Dermis microvascular lymphatic vessel endothelial cell (primary cell): ENCODE results near the gene CDC42SE2. TPM values are rescaled to one million over a fixed set of nuclear protein-coding genes. Genes with fewer than 3 reads are reported as not detected.

ENCODE experiments used
- DNase-seq, 2 donors: peaks; one replicate each; pipeline versions ENCODE4 v3.0.0 to v3.0.0-alpha.2; 2010; ENCODE audit warnings: low read depth in 2 of 2
- total RNA-seq: library from RNA; depleted of rRNA; stranded (reverse); fragments of >200 nt; gene quantifications from 2 replicates; pipeline ENCODE4 v1.2.1, GENCODE V29; 2014

CDC42SE2 gene
- total RNA-seq, 1 donor from 2014 or later, result 47.6 TPM

- DNase-seq, result no peak
Observed at GRCh38 chr5:131366428-131366827, 102.6 kb downstream of the CDC42SE2 start.

GRCh38 chr5:131367219-131367860 lies 103.5 kb downstream of the CDC42SE2 start:
- DNase-seq, result no peak

- DNase-seq, result no peak
Observed at GRCh38 chr5:131368866-131369265, 105.0 kb downstream of the CDC42SE2 start.

- no peak for DNase-seq
Observed at GRCh38 chr5:131369558-131369957, 105.7 kb downstream of the CDC42SE2 start.

- DNase-seq, result no peak
Observed at GRCh38 chr5:131371835-131372234, 108.0 kb downstream of the CDC42SE2 start.

DNA sequence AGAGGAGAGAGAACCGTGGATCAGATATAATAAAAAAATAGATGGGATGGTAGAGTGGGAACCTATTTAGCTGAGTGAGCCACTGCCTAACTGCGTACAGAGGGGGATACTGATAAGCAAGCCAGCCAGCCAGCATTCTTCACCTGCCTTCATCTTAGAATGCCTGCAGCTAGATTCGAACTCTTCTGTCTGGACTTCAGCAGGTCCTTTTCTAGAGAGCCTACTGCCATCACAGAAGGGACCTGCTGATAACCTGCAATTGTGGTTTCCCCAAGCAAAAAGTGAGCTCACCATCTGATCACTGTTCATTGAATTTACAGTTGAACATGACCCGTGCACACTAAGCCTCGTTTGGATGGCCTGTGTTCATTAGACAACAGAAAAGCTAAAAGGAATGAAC lies 109.4 kb downstream of the CDC42SE2 start:
- DNase-seq, result no peak

DNA sequence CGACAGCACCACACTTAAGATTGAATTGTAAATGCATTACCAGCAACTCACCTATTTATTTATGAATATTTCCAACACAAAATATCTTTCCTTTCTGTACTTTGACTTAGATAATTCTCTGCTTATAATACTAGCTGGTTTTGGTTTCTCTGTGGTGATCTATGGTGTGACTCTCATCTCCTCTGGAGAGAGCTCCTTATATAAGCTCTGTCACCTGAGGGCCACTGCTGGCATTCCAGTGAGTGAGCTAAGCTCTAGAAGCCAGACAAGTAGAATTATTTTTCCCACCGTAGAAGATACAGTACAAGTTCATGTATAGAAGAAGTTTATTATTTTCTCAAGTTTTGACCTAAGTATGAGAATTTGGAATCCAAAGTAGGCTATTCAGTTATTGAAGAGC lies 111.5 kb downstream of the CDC42SE2 start:
- no peak for DNase-seq

GRCh38 chr5:131377346-131377745 lies 113.5 kb downstream of the CDC42SE2 start:
- no peak for DNase-seq

DNA sequence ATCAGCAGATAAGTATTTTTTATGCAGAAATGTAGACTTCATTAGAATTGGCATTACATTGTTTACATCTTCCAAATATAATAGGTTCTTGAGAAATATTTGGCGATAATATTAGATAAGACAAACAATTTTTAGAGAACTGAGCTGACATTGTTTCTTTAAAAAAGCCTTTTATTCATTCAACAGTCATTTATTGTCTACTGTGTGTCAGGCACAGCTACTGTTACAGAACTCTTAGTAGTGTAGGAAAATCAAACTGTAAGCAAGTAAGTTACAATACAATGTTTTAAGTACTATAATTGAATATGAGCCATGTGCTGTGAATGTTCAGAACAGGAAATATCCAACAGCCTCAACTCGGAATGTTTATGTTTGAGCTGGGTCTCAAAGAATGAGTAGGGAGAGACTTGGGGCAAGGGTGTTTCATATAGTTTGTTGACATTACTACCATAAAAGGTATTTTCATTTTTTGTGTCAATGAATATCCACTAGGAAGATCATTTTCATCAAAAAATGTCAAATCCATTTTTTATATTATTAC lies 114.0 kb downstream of the CDC42SE2 start:
- peak; percentile 50 to 86 for DNase-seq

GRCh38 chr5:131378721-131379541 lies 115.1 kb downstream of the CDC42SE2 start:
- DNase-seq, result peak; percentile 48 to 65

GRCh38 chr5:131379723-131380122 lies 115.9 kb downstream of the CDC42SE2 start:
- DNase-seq, result peak; percentile 98 to 99

GRCh38 chr5:131380238-131380637 lies 116.4 kb downstream of the CDC42SE2 start:
- peak in 1 of 2 donors; percentile 50 for DNase-seq

DNA sequence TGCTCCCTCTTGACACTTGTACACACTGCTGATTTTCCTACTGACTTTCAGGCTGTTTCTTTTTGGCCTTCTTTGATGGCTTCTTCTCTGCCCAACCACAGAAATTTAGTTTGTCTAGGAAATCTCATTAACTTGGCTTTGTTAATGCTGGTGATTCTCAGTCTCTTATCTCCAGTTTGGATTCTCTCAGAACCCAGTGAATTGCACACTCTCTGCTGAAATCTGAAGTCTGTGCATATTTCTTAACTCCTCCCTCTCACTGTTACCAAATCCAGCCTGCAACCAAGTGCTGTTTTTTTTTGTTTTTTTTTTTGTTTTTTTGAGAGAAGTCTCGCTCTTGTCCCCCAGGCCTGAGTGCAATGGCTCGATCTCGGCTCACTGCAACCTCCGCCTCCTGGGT lies 117.2 kb downstream of the CDC42SE2 start:
- DNase-seq, result no peak

- DNase-seq, result no peak
Observed at GRCh38 chr5:131381777-131382176, 117.9 kb downstream of the CDC42SE2 start.

DNA sequence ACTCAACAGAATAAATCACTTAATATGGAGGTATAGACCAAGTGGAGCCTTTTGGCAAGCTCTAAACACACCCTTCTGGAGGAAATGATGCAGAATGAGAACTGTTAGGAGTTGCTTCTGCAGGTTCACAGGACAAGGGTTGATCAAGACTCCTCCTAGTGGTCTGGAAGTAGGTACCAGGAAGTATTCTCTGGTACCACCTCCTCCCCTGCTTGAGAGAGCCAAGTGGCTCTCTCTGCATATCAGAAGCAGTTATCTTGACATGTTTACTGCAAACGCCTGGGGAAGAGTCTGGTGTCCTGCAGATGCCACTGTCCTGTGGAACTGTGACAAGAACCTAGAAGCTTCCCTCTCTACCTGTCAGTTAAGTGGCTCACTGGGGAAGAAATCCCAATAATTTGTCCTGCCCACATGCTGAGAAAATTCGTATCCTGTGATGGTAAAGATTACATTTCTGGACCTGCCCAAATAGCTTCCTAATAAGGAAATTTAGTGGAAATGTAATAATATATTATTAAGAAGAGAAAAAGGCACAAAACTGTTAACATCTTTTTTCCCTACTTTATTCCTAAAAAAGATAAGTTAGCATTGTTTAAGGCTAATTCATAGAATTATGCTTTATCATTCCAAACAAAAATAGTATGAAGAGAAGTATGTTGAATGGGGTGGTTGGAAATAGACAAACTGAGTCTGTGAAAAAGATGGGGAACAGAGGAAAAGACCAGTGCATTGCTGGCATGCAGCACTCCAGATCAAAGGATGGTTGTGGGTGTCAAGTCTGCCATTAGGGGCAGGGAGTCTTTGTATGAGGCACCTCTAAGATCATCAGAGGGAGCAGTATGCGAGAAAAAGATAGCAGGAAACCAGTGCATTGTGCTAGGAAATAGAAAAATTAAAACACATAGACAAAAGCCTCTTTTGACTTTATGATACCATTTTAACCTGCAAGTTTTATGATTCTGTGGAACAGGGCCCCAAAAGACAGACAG lies 118.8 kb downstream of the CDC42SE2 start:
- DNase-seq, result peak in 1 of 2 donors; percentile 61

- DNase-seq, result no peak
Observed at GRCh38 chr5:131384173-131384572, 120.3 kb downstream of the CDC42SE2 start.

DNA sequence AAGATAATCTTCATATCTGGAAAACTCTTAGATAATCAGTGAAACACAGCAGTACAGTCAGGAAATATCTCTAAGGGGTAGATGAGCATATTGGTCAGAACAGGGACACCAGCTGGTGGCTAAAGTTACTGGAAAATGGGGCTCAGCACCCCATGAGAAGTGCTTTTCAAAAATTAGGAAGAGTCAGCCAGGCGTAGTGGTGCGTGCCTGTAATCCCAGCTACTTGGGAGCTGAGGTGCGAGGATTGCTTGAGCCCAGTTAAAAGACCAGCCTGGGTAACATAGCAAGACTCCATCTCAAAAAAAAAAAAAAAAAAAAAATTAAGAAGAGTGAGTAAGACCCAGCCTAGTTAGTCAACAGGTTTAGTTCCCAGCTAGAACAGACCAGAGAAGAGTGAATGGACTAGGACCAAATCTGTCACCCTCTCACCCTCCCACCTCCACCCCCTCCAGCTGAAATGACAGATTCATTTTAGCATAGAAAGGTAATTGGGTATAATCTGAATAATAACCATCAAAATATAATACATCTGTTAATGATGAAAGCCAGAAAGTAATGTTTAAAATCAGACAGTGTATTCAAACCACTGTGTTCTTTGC lies 120.9 kb downstream of the CDC42SE2 start:
- DNase-seq, result no peak

GRCh38 chr5:131386124-131386523 lies 122.3 kb downstream of the CDC42SE2 start:
- DNase-seq, result no peak

GRCh38 chr5:131386779-131387178 lies 122.9 kb downstream of the CDC42SE2 start:
- peak; percentile 96 to 99 for DNase-seq

DNA sequence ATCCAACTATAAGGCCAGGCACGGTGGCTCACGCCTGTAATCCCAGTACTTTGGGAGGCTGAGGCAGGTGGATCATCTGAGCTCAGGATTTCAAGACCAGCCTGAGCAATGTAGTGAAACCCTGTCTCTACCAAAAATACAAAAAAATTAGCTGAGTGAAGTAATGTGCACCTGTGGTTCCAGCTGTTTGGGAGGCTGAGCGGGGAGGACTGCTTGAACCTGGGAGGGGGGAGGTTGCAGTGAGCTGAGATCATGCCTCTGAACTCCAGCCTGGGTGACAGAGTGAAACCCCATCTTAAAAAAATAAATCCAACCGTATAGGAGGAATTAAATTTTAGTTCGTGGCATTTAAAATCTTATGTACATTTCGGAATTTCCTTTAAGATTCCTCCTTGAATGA lies 123.4 kb downstream of the CDC42SE2 start:
- no peak for DNase-seq
